Mesenteric fat pad (tissue), 1 donor: ENCODE results near the gene C20orf173. TPM values are rescaled to one million over a fixed set of nuclear protein-coding genes. Genes with fewer than 3 reads are reported as not detected.

Experiments
- DNase-seq: peaks from one replicate; pipeline ENCODE4 v3.0.0-alpha.2; 2020; ENCODE audit warnings: low spot score
- total RNA-seq: library from RNA; stranded (reverse); fragmentation: NEBNext Ultra II Directional; extraction: Animal tissue kit (Norgen Biotek cat#: 25700); gene quantifications from one replicate; pipeline ENCODE4 v1.2.1, GENCODE V29; 2021
- donor health status: DM: yes; HTN: yes; CAD: no.

The C20orf173 gene
- total RNA-seq, 1 donor from 2014 or later = not detected

- no peak for DNase-seq
Observed at GRCh38 chr20:35508493-35509218, 20.8 kb downstream of the C20orf173 start.

- DNase-seq = no peak
Observed at GRCh38 chr20:35506872-35507638, 22.4 kb downstream of the C20orf173 start.

- no peak for DNase-seq
Observed at GRCh38 chr20:35506179-35506578, 23.3 kb downstream of the C20orf173 start.

GRCh38 chr20:35504751-35505150 lies 24.7 kb downstream of the C20orf173 start:
- no peak for DNase-seq

GRCh38 chr20:35503841-35504561 lies 25.5 kb downstream of the C20orf173 start:
- no peak for DNase-seq

GRCh38 chr20:35503281-35503680 lies 26.2 kb downstream of the C20orf173 start:
- no peak for DNase-seq

- no peak for DNase-seq
Observed at GRCh38 chr20:35502352-35502751, 27.1 kb downstream of the C20orf173 start.

- no peak for DNase-seq
Observed at GRCh38 chr20:35499271-35499670, 30.2 kb downstream of the C20orf173 start.

- DNase-seq = no peak
Observed at GRCh38 chr20:35497780-35498189, 31.7 kb downstream of the C20orf173 start.

GRCh38 chr20:35497320-35497719 lies 32.1 kb downstream of the C20orf173 start:
- DNase-seq = no peak

- DNase-seq = no peak
Observed at GRCh38 chr20:35496481-35496880, 33.0 kb downstream of the C20orf173 start.

GRCh38 chr20:35492352-35492751 lies 37.1 kb downstream of the C20orf173 start:
- DNase-seq = no peak

- no peak for DNase-seq
Observed at GRCh38 chr20:35491823-35492222, 37.6 kb downstream of the C20orf173 start.

GRCh38 chr20:35490736-35491181 lies 38.7 kb downstream of the C20orf173 start:
- no peak for DNase-seq

GRCh38 chr20:35489717-35490116 lies 39.7 kb downstream of the C20orf173 start:
- no peak for DNase-seq

GRCh38 chr20:35487479-35487878 lies 42.0 kb downstream of the C20orf173 start:
- DNase-seq = no peak

GRCh38 chr20:35479798-35480197 lies 49.7 kb downstream of the C20orf173 start:
- DNase-seq = no peak

- no peak for DNase-seq
Observed at GRCh38 chr20:35478804-35479472, 50.5 kb downstream of the C20orf173 start.
